Epithelial cell of esophagus (primary cell): ENCODE measurements around the gene USP30.
"Not testable (repeated sequence)": the region's sequence is repeated elsewhere in the genome, so short reads cannot be mapped to it uniquely, and the experiment has no call there.

Experiments
- DNase-seq: peaks from one replicate; pipeline ENCODE4 v3.0.0; 2010; ENCODE audit warnings: low read depth
- H3K4me3 ChIP-seq: 2 replicates; pipeline ENCODE4 v1.5.1; 2011; ENCODE audit warnings: mild to moderate bottlenecking, low read length, control low read depth
- TF ChIP-seq, protein P1 (sequence below): IDR thresholded peaks from 2 replicates; pipeline ENCODE4 v1.5.1; 2011; ENCODE audit warnings: low read depth, mild to moderate bottlenecking, low read length, control low read depth, inconsistent platforms; ENCODE audit not compliant: insufficient read depth; ENCODE audit errors: missing control alignments

The USP30 gene

DNA sequence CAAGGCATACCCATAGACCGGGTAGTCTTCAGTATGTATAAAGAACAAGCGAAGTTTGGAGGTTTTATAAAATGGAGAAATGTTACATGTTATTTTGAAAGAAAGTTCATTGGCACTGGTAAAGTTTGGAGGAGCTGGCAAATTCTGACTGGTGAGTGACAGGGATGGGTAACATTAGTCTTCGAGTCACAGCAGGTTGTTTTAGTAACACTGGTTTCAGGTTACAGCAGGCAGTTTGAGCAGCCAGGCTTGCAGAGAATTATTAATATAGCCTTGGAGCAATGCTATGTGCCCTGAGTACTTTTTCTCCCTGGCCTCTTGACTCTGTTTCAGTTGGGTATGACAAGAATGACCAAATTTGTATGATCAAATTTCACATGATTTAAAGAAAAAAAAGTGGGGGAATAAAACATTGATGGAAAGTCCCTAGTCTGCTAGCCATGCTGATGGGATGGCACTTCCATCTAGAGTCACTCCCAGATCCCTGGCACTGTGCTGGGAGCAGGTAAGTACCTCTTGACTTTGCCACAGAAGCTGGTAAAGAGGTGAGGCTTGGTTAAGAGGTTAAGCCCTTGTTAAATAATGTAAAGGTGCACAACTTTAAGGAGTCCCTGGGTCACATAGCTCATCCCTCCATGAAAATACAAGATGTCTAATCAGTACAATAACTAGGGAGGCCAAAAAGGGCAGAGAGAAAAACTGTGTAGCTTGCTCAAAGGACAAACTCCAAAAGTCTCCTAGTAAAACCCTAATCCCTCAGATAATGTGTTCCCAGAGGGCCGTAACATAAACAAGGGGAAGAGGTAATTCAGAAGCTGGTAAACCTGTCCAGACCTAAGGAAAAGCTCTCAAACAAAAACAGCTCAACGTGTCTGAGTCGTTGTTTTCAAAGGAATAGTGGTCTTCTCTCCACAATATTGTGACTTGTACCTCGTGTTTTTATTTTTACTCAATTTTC, 18.9 kb upstream of the USP30 start:
- DNase-seq: peak; percentile 17
- TF ChIP-seq, protein P1, sequence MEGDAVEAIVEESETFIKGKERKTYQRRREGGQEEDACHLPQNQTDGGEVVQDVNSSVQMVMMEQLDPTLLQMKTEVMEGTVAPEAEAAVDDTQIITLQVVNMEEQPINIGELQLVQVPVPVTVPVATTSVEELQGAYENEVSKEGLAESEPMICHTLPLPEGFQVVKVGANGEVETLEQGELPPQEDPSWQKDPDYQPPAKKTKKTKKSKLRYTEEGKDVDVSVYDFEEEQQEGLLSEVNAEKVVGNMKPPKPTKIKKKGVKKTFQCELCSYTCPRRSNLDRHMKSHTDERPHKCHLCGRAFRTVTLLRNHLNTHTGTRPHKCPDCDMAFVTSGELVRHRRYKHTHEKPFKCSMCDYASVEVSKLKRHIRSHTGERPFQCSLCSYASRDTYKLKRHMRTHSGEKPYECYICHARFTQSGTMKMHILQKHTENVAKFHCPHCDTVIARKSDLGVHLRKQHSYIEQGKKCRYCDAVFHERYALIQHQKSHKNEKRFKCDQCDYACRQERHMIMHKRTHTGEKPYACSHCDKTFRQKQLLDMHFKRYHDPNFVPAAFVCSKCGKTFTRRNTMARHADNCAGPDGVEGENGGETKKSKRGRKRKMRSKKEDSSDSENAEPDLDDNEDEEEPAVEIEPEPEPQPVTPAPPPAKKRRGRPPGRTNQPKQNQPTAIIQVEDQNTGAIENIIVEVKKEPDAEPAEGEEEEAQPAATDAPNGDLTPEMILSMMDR: no peak
- no peak overlapping the region for H3K4me3 ChIP-seq

DNA sequence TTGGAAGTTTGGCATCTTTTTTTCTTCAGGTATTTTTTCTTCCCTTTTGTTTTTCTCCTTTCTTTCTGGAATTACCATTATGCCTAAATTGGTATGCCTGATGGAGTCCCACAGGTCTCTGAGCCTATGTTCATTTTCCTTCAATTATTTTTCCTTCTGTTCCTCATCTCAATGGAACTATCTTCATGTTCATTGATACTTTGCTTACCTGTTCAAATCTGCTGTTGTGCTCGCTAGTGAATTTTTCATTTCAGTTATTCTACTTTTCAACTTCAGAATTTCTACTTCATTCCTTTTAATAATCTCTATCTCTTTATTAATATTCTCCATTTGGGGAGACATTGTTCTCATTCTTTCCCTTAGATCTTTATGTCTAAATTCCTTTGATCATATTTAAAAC, 15.4 kb upstream of the USP30 start:
- TF ChIP-seq, protein P1: no peak
- DNase-seq: no peak
- H3K4me3 ChIP-seq: no peak overlapping the region

DNA sequence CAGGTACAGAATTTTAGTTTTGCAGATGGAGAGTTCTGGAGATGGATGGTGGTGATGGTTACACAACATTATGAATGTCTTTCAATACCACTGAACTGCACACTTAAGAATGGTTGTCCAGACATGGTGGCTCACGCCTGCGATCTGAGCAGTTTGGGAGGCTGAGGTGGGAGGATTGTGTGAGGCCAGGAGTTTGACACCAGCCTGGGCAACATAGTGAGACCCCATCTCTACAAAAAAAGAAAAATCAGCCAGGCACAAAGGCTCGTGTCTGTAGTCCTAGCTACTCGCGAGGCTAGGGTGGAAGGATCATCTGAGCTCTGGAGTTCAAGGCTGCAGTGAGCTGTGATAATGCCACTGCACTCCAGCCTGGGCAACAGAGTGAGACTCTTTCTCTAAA, 8.1 kb upstream of the USP30 start:
- no peak for DNase-seq
- H3K4me3 ChIP-seq: no peak overlapping the region
- TF ChIP-seq, protein P1: no peak

DNA sequence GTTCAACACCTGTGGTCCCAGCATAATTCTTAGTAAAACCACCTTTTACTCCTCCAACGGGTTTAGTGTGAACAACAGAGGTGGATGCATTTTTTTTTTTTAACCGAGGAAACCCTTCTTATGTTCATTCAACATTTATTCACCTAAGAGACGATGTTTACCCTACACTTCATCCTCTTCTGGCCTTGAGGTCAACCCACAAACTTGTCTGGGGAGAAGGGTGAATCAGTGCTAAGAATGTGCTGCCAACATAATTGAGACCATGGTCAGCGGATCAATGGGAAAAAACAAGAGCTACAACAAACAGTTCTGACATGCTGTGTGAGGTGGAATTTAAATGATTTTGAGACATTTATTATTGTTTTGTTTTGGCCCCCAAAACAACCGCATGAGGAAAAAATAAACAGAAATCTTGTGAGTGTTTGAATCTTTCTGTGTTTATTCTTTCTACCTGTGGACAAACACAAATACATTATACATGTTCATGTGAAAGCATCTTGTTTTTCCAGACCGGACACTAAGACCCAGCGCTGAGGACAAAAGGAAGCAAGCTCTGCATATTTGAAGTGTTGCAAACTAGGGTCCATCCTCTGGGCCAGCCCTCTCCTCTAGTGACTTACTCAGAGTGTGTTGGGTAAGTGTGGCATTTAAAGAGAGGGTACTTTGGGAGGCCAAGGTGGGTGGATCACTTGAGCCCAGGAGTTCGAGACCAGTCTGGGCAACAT, 5.1 kb upstream of the USP30 start:
- TF ChIP-seq, protein P1: no peak
- peak; percentile 27 for DNase-seq
- no peak overlapping the region for H3K4me3 ChIP-seq

DNA sequence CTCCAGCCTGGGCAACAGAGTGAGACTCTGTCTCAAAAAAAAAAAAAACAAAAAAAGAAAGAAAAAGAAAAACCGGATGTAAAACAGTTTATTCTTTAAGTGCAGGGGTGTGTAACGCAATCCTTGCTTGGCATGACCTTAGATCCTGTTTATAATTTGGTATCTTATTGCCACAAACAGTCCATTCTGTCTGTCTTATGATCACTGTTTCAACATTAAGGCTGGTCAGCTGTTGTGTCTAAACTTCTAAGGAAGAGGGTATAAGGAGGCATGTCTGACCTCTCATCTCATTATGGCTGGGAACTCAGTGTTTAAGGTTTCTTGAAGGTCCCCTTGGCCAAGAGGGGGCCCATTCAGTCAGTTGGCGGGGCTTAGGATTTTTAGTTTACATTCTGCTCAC, 3.7 kb upstream of the USP30 start:
- not testable (repeated sequence) for H3K4me3 ChIP-seq, DNase-seq

DNA sequence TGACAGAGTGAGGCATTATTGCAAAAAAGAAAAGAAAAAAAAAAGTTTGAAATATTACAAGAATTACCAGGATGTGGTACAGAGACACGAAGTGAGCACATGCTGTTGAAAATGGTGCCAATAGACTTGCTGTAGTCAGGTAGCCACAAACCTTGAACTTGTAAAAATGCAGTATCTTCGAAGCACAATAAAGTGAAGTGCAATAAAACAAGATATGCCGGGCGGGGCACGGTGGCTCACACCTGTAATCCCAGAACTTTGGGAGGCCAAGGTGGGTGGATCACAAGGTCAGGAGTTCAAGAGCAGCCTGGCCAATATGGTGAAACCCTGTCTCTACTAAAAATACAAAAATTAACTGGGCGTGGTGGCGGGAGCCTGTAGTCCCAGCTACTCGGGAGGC, 2.6 kb upstream of the USP30 start:
- H3K4me3 ChIP-seq, DNase-seq: not testable (repeated sequence)

DNA sequence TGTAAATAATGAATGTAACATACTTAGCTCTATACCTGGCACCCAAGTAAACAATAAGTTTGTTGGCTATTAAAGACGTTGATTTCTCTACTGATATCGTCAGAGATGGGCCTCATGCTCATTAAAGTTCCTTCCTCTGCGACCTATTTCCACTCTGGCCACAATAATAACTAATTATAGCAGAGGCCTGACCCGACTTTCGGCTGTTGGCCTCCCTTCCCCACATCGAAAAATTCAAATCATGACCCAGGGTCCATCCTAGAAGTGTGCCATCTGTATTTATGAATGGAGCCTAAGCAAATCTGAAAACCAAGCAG, 321 bp upstream of the USP30 start:
- no peak for DNase-seq
- peak overlapping the region; percentile 79 for H3K4me3 ChIP-seq
- TF ChIP-seq, protein P1: no peak
